HCT116 (cell line): ENCODE data around the gene ZNF532. TPM values are rescaled to one million over a fixed set of nuclear protein-coding genes. Genes with fewer than 3 reads are reported as not detected.

ENCODE experiments used
- ATAC-seq: fragments of 200-7000 bp; cut with Tn5 transposase; 2 replicates; pipeline ENCODE4 v1.9.1; 2020; ENCODE audit warnings: mild to moderate bottlenecking, moderate library complexity
- BruUV-seq: library from RNA; stranded (reverse); fragments of 400-500 nt; replicated peaks from 2 replicates; lab custom pipeline; 2021; lab: Mats Ljungman, UMichigan
- CTCF ChIA-PET: fragments of 300-600 bp; sonication (Branson Sonifier 250); formaldehyde crosslinking; loops from one replicate; lab custom pipeline; 2021; ENCODE audit warnings: antibody characterized with exemption; lab: Charles Lee
- POLR2A ChIA-PET: fragments of 300-600, 350-600 bp; sonication (Branson Sonifier 250); formaldehyde crosslinking; loops from one replicate; lab custom pipeline; 2021; ENCODE audit warnings: antibody characterized with exemption; lab: Charles Lee
- RAD21 ChIA-PET, 2 experiments: fragments of 300-600 bp; sonication (Branson Sonifier 250); formaldehyde crosslinking; loops; one replicate each; lab custom pipeline; 2023; ENCODE audit warnings: low total read pairs in 2 of 2; ENCODE audit not compliant: uncharacterized antibody in 2 of 2, unreplicated experiment in 2 of 2, low non-redundant PET in 1 of 2; lab: Charles Lee
- DNase-seq: peaks from one replicate; pipeline ENCODE4 v3.0.0-alpha.2; 2010; ENCODE audit warnings: low read depth, low spot score
- H2AFZ ChIP-seq: fragments of 200-600 bp; shearing (Covaris generic), sonication (generic); 2 replicates; pipeline ENCODE4 v1.6.1; 2017; ENCODE audit warnings: low read depth, mixed run types, mixed read lengths, antibody characterized with exemption, low read length; ENCODE audit not compliant: poor library complexity, severe bottlenecking
- H3K27ac ChIP-seq: 2 replicates; pipeline ENCODE4 v1.5.1; 2012; ENCODE audit warnings: low read depth, low read length
- H3K27me3 ChIP-seq: fragments of 200-600 bp; sonication (generic); 2 replicates; pipeline ENCODE4 v1.6.1; 2016; ENCODE audit warnings: mixed run types, low read length, mixed read lengths; ENCODE audit not compliant: insufficient read depth
- H3K36me3 ChIP-seq, 2 experiments: fragments of 200-500 bp in 1 of 2; fragments of 200-600 bp in 1 of 2; sonication (Bioruptor generic) in 1 of 2; sonication (generic) in 1 of 2; 2 replicates each; pipeline versions ENCODE4 v1.5.1 to v1.6.1; 2014 to 2016; ENCODE audit warnings: low read length in 2 of 2, inconsistent platforms in 1 of 2, mixed read lengths in 1 of 2, mixed run types in 1 of 2; ENCODE audit not compliant: insufficient read depth in 2 of 2, control insufficient read depth in 1 of 2
- H3K4me1 ChIP-seq, 2 experiments: fragments of 200-600 bp in 1 of 2; sonication (generic) in 1 of 2; 2 replicates each; pipeline versions ENCODE4 v1.5.1 to v1.6.1; 2012 to 2017; ENCODE audit warnings: low read length in 2 of 2, inconsistent platforms in 1 of 2, mild to moderate bottlenecking in 1 of 2, mixed read lengths in 1 of 2, mixed run types in 1 of 2, moderate library complexity in 1 of 2; ENCODE audit not compliant: insufficient read depth in 2 of 2, control insufficient read depth in 1 of 2
- H3K4me2 ChIP-seq: fragments of 200-600 bp; sonication (generic); 2 replicates; pipeline ENCODE4 v1.6.1; 2017; ENCODE audit warnings: mixed run types, low read length, mixed read lengths
- H3K4me3 ChIP-seq, 2 experiments: fragments of 200-600 bp in 1 of 2; sonication (generic) in 1 of 2; replicated peaks in 1 of 2; 2 replicates each; pipeline ENCODE4 v1.5.1; 2011 to 2016; ENCODE audit warnings: low read length in 2 of 2, control low read depth in 1 of 2, low read depth in 1 of 2, mild to moderate bottlenecking in 1 of 2, mixed read lengths in 1 of 2, mixed run types in 1 of 2
- H3K79me2 ChIP-seq: fragments of 200-600 bp; sonication (generic); 2 replicates; pipeline ENCODE4 v1.6.1; 2017; ENCODE audit warnings: mild to moderate bottlenecking, mixed run types, low read length, moderate library complexity, mixed read lengths; ENCODE audit not compliant: insufficient read depth
- H3K9ac ChIP-seq: fragments of 200-600 bp; sonication (generic); 2 replicates; pipeline ENCODE4 v1.6.1; 2016; ENCODE audit warnings: low read length, mixed read lengths
- H3K9me2 ChIP-seq: fragments of 200-600 bp; sonication (generic), shearing (Covaris generic); 2 replicates; pipeline ENCODE4 v1.6.1; 2017; ENCODE audit warnings: mixed run types, mild to moderate bottlenecking, moderate library complexity; ENCODE audit not compliant: insufficient read depth
- H3K9me3 ChIP-seq, 2 experiments: fragments of 200-500 bp in 1 of 2; fragments of 200-600 bp in 1 of 2; sonication (Bioruptor generic) in 1 of 2; sonication (generic) in 1 of 2; 2 replicates each; pipeline ENCODE4 v1.6.1; 2014 to 2017; ENCODE audit warnings: low read length in 2 of 2, mixed read lengths in 2 of 2, inconsistent platforms in 1 of 2, low read depth in 1 of 2, mild to moderate bottlenecking in 1 of 2, mixed run types in 1 of 2, moderate library complexity in 1 of 2; ENCODE audit not compliant: control insufficient read depth in 1 of 2, insufficient read depth in 1 of 2
- H4K20me1 ChIP-seq: fragments of 200-600 bp; sonication (generic), shearing (Covaris generic); 2 replicates; pipeline ENCODE4 v1.6.1; 2017; ENCODE audit warnings: mixed run types, mild to moderate bottlenecking, moderate library complexity; ENCODE audit not compliant: insufficient read depth
- ATF3 ChIP-seq: IDR thresholded peaks from 2 replicates; pipeline ENCODE4 v1.6.1; 2012
- CBX3 ChIP-seq: IDR thresholded peaks from 2 replicates; pipeline ENCODE4 v1.6.1; 2012; ENCODE audit warnings: low read depth
- CTCF ChIP-seq, 3 experiments: fragments of 200-600 bp in 1 of 3; sonication (generic) in 1 of 3; IDR thresholded peaks in 2 of 3; conservative IDR thresholded peaks in 1 of 3; 2 replicates each; pipeline ENCODE4 v1.5.1; 2012 to 2017; ENCODE audit warnings: low read depth in 2 of 3, low read length in 2 of 3, antibody characterized with exemption in 1 of 3, borderline replicate concordance in 1 of 3, control low read depth in 1 of 3, mild to moderate bottlenecking in 1 of 3, mixed read lengths in 1 of 3, mixed run types in 1 of 3, moderate library complexity in 1 of 3; ENCODE audit not compliant: insufficient read depth in 1 of 3
- EGR1 ChIP-seq: IDR thresholded peaks from 2 replicates; pipeline ENCODE4 v1.6.1; 2012; ENCODE audit warnings: low read depth
- ELF1 ChIP-seq: IDR thresholded peaks from 2 replicates; pipeline ENCODE4 v1.6.1; 2012; ENCODE audit warnings: low read depth, borderline replicate concordance
- EZH2 ChIP-seq: fragments of 200-600 bp; sonication (generic); IDR thresholded peaks from 2 replicates; pipeline ENCODE4 v1.6.1; 2017; ENCODE audit warnings: antibody characterized with exemption, mixed run types
- FOSL1 ChIP-seq: IDR thresholded peaks from 2 replicates; pipeline ENCODE4 v1.6.1; 2012; ENCODE audit warnings: low read depth
- POLR2A ChIP-seq: IDR thresholded peaks from 2 replicates; pipeline ENCODE4 v1.7.0; 2011; ENCODE audit warnings: borderline replicate concordance; ENCODE audit not compliant: insufficient read depth, insufficient read length; ENCODE audit errors: extremely low read depth
- POLR2AphosphoS5 ChIP-seq: IDR thresholded peaks from 2 replicates; pipeline ENCODE4 v1.6.1; 2011; ENCODE audit warnings: mild to moderate bottlenecking, low read depth, low read length, moderate library complexity
- RAD21 ChIP-seq: IDR thresholded peaks from 2 replicates; pipeline ENCODE4 v1.6.1; 2012; ENCODE audit warnings: low read depth, mild to moderate bottlenecking
- REST ChIP-seq: IDR thresholded peaks from 2 replicates; pipeline ENCODE4 v1.6.1; 2012; ENCODE audit warnings: low read depth
- SIN3A ChIP-seq: IDR thresholded peaks from 2 replicates; pipeline ENCODE4 v1.6.1; 2012; ENCODE audit warnings: low read depth
- SRF ChIP-seq: IDR thresholded peaks from 2 replicates; pipeline ENCODE4 v1.6.1; 2012; ENCODE audit warnings: low read depth
- TCF7L2 ChIP-seq: IDR thresholded peaks from 2 replicates; pipeline ENCODE4 v1.7.0; 2011; ENCODE audit warnings: borderline replicate concordance, inconsistent platforms; ENCODE audit not compliant: insufficient read depth, insufficient read length; ENCODE audit errors: extremely low read depth
- ZBTB33 ChIP-seq: IDR thresholded peaks from 2 replicates; pipeline ENCODE4 v1.6.1; 2011; ENCODE audit warnings: mild to moderate bottlenecking, low read length, moderate library complexity; ENCODE audit not compliant: insufficient replicate concordance; ENCODE audit errors: extremely low read depth
- ZFX ChIP-seq: fragments of 450-650 bp; IDR thresholded peaks from 2 replicates; pipeline ENCODE4 v1.6.1; 2017
- intact Hi-C: fragments of 100-400 bp; cut with micrococcal nuclease; formaldehyde crosslinking; loops from 2 replicates; pipeline ENCODE4 v1.10.0; 2022
- total RNA-seq: library from RNA; stranded (reverse); gene quantifications from one replicate; pipeline ENCODE4 v1.2.1, GENCODE V29; 2021; ENCODE audit not compliant: unreplicated experiment

ZNF532 gene
- total RNA-seq, 1 experiment from 2014 or later, result 11.6 TPM

- no peak overlapping the region for H3K4me2 ChIP-seq
- no peak for TF ChIP-seq RAD21
- no peak for TF ChIP-seq ZBTB33
- TF ChIP-seq ZFX, result no peak
- TF ChIP-seq POLR2AphosphoS5, result no peak
- no peak for TF ChIP-seq EGR1
- TF ChIP-seq ATF3, result no peak
- no peak for TF ChIP-seq REST
- no peak for TF ChIP-seq CTCF (IDR thresholded peaks at IDR 0.05 in 2 of 3, conservative IDR thresholded peaks at IDR 0.05 in 1 of 3; ENCODE audit: borderline replicate concordance in 1 of 3, insufficient read depth in 1 of 3, low read depth in 2 of 3, low read length in 2 of 3)
- TF ChIP-seq FOSL1, result no peak
- TF ChIP-seq ELF1, result no peak
- no peak for TF ChIP-seq EZH2
- no peak for TF ChIP-seq CBX3
- TF ChIP-seq TCF7L2, result no peak
- TF ChIP-seq POLR2A, result no peak
- no peak for TF ChIP-seq SRF
- no peak for TF ChIP-seq SIN3A
- ATAC-seq (no peak), DNase-seq (no peak)
- H3K27ac ChIP-seq, result no peak overlapping the region
- ChIA-PET CTCF (no interaction called here), POLR2A (interaction anchor here (1.0 kb wide), 1 partner anchor 11 kb away, joined by 3 read pairs; no protein-coding TSS in a partner anchor), RAD21 (no interaction called here)
- H3K9ac ChIP-seq, result no peak overlapping the region
- no peak overlapping the region for H3K4me3 ChIP-seq
- no peaks in the 10 kb centered on the region for H3K79me2 ChIP-seq
- intact Hi-C loops, result no loop called here
- no peaks in the 10 kb centered on the region for H4K20me1 ChIP-seq
- H2AFZ ChIP-seq, result no peak overlapping the region
- no peaks in the 10 kb centered on the region for H3K36me3 ChIP-seq
- no peaks in the 10 kb centered on the region for H3K27me3 ChIP-seq
- H3K9me3 ChIP-seq, result no peaks in the 10 kb centered on the region
- no TSS peak for BruUV-seq
- H3K9me2 ChIP-seq, result no peaks in the 10 kb centered on the region
- H3K4me1 ChIP-seq, result peaks cover 0 to 15% of the 10 kb centered on the region in 2 experiments; a peak in 2 of 4 replicates
These were observed 137.0 kb downstream of the ZNF532 start for GRCh38 chr18:59001721-59002120.
